OCI-LY3 (cell line): ENCODE data around the gene NKAIN2.

ENCODE experiments used
- H2AFZ ChIP-seq: fragments of 200-600, 300-600 bp; shearing (Covaris generic); 2 replicates; pipeline ENCODE4 v1.6.0; 2014; ENCODE audit warnings: antibody characterized with exemption, low read depth, low read length
- H3K27ac ChIP-seq: fragments of 200-600, 300-600 bp; sonication (generic); 2 replicates; pipeline ENCODE4 v1.5.1; 2014; ENCODE audit warnings: mild to moderate bottlenecking, low read length, moderate library complexity, mixed read lengths
- H3K27me3 ChIP-seq: fragments of 200-600, 300-600 bp; sonication (generic); 2 replicates; pipeline ENCODE4 v1.6.1; 2014; ENCODE audit warnings: low read depth, low read length, mixed read lengths
- H3K36me3 ChIP-seq: fragments of 200-600, 300-600 bp; sonication (generic); replicated peaks from 2 replicates; pipeline ENCODE3; 2014; ENCODE audit warnings: low read depth, low read length, mixed read lengths
- H3K4me1 ChIP-seq: fragments of 300-600, 200-600 bp; sonication (generic); 2 replicates; pipeline ENCODE4 v1.6.1; 2014; ENCODE audit warnings: low read length, mixed read lengths
- H3K4me2 ChIP-seq: fragments of 200-600, 300-600 bp; sonication (generic); 2 replicates; pipeline ENCODE4 v1.6.1; 2014; ENCODE audit warnings: low read length, mixed read lengths
- H3K4me3 ChIP-seq: fragments of 300-600, 200-600 bp; sonication (generic); 2 replicates; pipeline ENCODE4 v1.5.1; 2014; ENCODE audit warnings: antibody characterized with exemption, mild to moderate bottlenecking, low read length, moderate library complexity
- H3K79me2 ChIP-seq: fragments of 300-600, 200-600 bp; shearing (Covaris generic); 2 replicates; pipeline ENCODE4 v1.6.1; 2014; ENCODE audit warnings: mild to moderate bottlenecking, low read length, mixed read lengths
- H3K9ac ChIP-seq: fragments of 300-600, 200-600 bp; shearing (Covaris generic); 2 replicates; pipeline ENCODE4 v1.6.0; 2014; ENCODE audit warnings: mild to moderate bottlenecking, low read length, moderate library complexity
- H3K9me3 ChIP-seq: fragments of 200-600, 300-600 bp; shearing (Covaris generic); 2 replicates; pipeline ENCODE4 v1.6.1; 2014; ENCODE audit warnings: low read length, mixed read lengths; ENCODE audit not compliant: insufficient read depth
- H4K20me1 ChIP-seq: fragments of 200-600, 300-600 bp; sonication (generic); 2 replicates; pipeline ENCODE4 v1.6.1; 2016; ENCODE audit warnings: low read length, mixed read lengths; ENCODE audit not compliant: insufficient read depth
- EZH2phosphoT487 ChIP-seq: fragments of 200-600 bp; shearing (Covaris generic); IDR thresholded peaks from 2 replicates; pipeline ENCODE4 v1.6.1; 2018; ENCODE audit warnings: antibody characterized with exemption, mixed run types, low read depth
- TF ChIP-seq, protein P1 (sequence below): fragments of 200-600, 300-600 bp; sonication (generic); IDR thresholded peaks from 2 replicates; pipeline ENCODE4 v1.5.1; 2014; ENCODE audit warnings: antibody characterized with exemption, low read length, low read depth

The NKAIN2 gene

DNA sequence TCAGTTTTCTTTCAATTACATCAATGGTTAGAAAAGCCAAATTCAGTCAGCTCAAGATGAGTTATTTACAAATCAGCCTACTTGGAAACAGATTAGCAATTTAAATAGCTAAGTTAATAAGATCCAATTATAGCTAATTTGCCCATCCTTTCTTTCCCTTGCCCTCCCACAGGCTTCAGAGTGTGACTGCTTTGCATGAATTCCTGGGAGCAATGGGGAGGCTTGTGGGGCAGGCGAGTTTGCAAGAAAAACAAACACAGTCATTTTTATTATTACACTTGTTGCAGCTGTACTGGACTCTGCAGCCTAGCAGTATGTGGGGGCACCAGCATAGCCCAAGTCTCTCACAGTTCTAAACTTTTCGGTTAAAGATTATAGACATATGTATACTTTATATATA, 219.0 kb downstream of the NKAIN2 start:
- Histone ChIP-seq H3K27me3 (no peaks in the 10 kb centered on the region), H3K4me3 (no peak overlapping the region), H3K79me2 (no peaks in the 10 kb centered on the region), H3K9me3 (no peaks in the 10 kb centered on the region), H3K4me2 (no peak overlapping the region), H4K20me1 (no peaks in the 10 kb centered on the region), H3K27ac (no peak overlapping the region), H3K36me3 (no peaks in the 10 kb centered on the region), H3K9ac (no peak overlapping the region), H2AFZ (no peak overlapping the region), H3K4me1 (peaks cover 8% of the 10 kb centered on the region; the same call in 1 of the 2 replicates)
- no peak for TF ChIP-seq EZH2phosphoT487
- TF ChIP-seq, protein P1, sequence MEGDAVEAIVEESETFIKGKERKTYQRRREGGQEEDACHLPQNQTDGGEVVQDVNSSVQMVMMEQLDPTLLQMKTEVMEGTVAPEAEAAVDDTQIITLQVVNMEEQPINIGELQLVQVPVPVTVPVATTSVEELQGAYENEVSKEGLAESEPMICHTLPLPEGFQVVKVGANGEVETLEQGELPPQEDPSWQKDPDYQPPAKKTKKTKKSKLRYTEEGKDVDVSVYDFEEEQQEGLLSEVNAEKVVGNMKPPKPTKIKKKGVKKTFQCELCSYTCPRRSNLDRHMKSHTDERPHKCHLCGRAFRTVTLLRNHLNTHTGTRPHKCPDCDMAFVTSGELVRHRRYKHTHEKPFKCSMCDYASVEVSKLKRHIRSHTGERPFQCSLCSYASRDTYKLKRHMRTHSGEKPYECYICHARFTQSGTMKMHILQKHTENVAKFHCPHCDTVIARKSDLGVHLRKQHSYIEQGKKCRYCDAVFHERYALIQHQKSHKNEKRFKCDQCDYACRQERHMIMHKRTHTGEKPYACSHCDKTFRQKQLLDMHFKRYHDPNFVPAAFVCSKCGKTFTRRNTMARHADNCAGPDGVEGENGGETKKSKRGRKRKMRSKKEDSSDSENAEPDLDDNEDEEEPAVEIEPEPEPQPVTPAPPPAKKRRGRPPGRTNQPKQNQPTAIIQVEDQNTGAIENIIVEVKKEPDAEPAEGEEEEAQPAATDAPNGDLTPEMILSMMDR = no peak

DNA sequence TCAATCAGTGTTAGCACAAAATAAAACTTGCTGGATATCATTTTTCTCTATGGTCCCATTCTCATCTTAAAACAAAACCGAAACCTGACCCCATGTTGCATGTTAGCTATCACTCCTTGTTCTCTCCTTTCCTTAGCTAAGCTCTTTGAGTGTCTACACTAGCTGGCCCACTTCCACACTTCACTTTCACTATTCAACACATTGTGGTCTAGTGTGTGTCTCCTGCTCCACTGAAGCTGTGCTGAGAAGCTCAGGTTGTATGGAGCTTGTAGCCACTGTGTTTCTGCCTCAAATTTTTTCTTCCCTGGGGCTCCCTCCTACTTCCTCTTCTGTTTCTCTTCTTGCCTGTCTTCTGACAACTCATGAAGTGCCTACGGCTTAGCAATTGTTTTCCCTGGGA, 223.0 kb downstream of the NKAIN2 start:
- H4K20me1 ChIP-seq = no peaks in the 10 kb centered on the region
- no peaks in the 10 kb centered on the region for H3K9me3 ChIP-seq
- peak overlapping the region; percentile 33 for H3K4me2 ChIP-seq
- TF ChIP-seq, protein P1 = no peak
- no peak for TF ChIP-seq EZH2phosphoT487
- H3K9ac ChIP-seq = no peak overlapping the region
- H3K79me2 ChIP-seq = no peaks in the 10 kb centered on the region
- no peaks in the 10 kb centered on the region for H3K27me3 ChIP-seq
- H3K27ac ChIP-seq = no peak overlapping the region
- H3K4me1 ChIP-seq = peaks cover 8% of the 10 kb centered on the region; the same call in 1 of the 2 replicates
- no peak overlapping the region for H3K4me3 ChIP-seq
- peak overlapping the region; percentile 32; the same call in 1 of the 2 replicates for H2AFZ ChIP-seq
- no peaks in the 10 kb centered on the region for H3K36me3 ChIP-seq

DNA sequence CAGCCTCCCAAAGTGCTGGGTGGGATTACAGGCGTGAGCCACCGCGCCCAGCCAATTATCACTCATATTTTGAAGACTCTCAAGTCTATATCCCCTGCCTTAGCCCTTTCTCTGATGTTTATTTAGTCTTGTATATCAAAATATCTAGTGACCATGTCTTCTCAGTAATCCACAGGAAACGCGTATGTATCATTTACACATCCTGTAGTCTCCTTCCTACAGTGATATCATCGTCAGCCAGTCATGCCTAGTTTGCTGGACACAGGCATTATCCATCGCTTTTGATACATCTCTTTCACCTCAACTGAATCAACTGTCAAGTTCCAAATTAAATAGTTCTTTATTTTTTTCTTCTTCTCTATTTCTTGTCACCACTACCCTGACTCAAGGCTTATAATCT, 223.7 kb downstream of the NKAIN2 start:
- Histone ChIP-seq H3K9me3 (no peaks in the 10 kb centered on the region), H2AFZ (no peak overlapping the region), H3K27me3 (no peaks in the 10 kb centered on the region), H3K4me1 (peaks cover 8% of the 10 kb centered on the region; the same call in 1 of the 2 replicates), H3K4me2 (no peak overlapping the region), H3K27ac (no peak overlapping the region), H4K20me1 (no peaks in the 10 kb centered on the region), H3K9ac (no peak overlapping the region), H3K36me3 (no peaks in the 10 kb centered on the region), H3K79me2 (no peaks in the 10 kb centered on the region), H3K4me3 (no peak overlapping the region)
- no peak for TF ChIP-seq EZH2phosphoT487
- TF ChIP-seq, protein P1 = no peak

DNA sequence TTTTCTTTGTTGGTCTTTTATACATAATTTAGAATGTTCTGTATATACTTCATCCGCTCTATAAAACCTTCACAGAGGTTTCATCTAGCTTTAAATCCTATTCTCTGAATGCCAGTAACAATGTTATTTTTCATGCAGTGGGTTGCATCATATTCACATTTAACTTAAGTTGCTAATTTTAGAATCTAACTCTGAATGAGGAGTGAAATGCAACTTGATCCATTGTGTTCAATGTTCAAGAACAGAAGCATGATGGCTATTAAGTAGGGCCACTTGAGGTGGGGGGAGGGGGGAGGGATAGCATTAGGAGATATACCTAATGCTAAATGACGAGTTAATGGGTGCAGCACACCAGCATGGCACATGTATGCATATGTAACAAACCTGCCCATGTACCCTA, 224.5 kb downstream of the NKAIN2 start:
- no peak overlapping the region for H3K9ac ChIP-seq
- no peaks in the 10 kb centered on the region for H4K20me1 ChIP-seq
- no peak for TF ChIP-seq EZH2phosphoT487
- no peaks in the 10 kb centered on the region for H3K79me2 ChIP-seq
- H3K27me3 ChIP-seq = no peaks in the 10 kb centered on the region
- peaks cover 8% of the 10 kb centered on the region; the same call in 1 of the 2 replicates for H3K4me1 ChIP-seq
- no peak overlapping the region for H3K4me3 ChIP-seq
- no peak overlapping the region for H3K4me2 ChIP-seq
- no peaks in the 10 kb centered on the region for H3K9me3 ChIP-seq
- no peak overlapping the region for H2AFZ ChIP-seq
- H3K36me3 ChIP-seq = no peaks in the 10 kb centered on the region
- H3K27ac ChIP-seq = no peak overlapping the region

DNA sequence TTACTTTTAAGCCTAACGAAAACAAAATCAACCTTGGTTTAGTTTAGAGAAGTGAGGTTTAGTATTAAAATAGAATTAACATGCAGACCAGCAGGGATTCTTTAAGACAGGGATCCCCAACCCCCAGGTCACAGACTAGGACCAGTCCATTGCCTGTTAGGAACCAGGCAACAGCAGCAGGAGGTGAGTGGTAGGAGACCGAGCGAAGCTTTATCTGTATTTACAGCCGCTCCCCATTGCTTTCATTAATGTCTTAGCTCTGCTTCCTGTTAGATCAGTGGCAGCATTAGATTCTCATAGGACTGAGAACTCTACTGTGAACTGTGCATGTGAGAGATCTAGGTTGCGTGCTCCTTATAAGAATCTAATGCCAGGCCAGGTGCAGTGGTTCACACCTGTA, 225.9 kb downstream of the NKAIN2 start:
- Histone ChIP-seq H3K4me2 (no peak overlapping the region), H3K4me3 (no peak overlapping the region), H3K27ac (no peak overlapping the region), H3K27me3 (no peaks in the 10 kb centered on the region), H3K9me3 (no peaks in the 10 kb centered on the region), H3K79me2 (no peaks in the 10 kb centered on the region), H4K20me1 (no peaks in the 10 kb centered on the region), H3K36me3 (no peaks in the 10 kb centered on the region), H2AFZ (no peak overlapping the region), H3K4me1 (peaks cover 8% of the 10 kb centered on the region; the same call in 1 of the 2 replicates), H3K9ac (no peak overlapping the region)
- no peak for TF ChIP-seq EZH2phosphoT487
- TF ChIP-seq, protein P1 = no peak
